GM21529 (cell line): ENCODE data around the gene BCAR3.

Source experiments
- ATAC-seq: cut with Tn5 transposase; IDR thresholded peaks from one replicate; pipeline ENCODE4 v1.9.1; 2021; ENCODE audit not compliant: unreplicated experiment

The BCAR3 gene

DNA sequence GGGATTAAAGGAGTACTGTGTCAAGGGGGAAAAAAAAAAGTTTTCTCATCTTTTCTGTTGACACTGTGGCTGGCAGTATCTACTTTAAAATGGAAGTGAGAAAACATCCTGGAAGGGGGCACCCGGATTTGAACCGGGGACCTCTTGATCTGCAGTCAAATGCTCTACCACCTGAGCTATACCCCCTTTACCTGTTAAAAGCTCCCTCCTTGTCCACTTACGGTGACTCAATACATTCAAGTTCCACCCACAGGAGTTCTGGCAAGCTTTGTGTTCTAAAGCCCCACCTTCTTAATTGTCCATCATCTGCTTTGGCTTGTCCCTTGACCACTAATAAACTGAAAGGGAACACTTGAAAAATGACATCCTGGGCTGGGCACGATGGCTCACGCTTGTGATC, 165.5 kb downstream of the BCAR3 start:
- ATAC-seq = no peak
